BLaER1 (cell line): ENCODE data around the gene FAIM2.

Experiments used
- H3K27ac ChIP-seq: shearing (Covaris generic); formaldehyde crosslinking; 2 replicates; pipeline ENCODE4 v1.8.1; 2022
- H3K27me3 ChIP-seq: shearing (Covaris generic); formaldehyde crosslinking; 2 replicates; pipeline ENCODE4 v1.8.1; 2022
- H3K36me3 ChIP-seq: shearing (Covaris generic); formaldehyde crosslinking; 2 replicates; pipeline ENCODE4 v1.8.1; 2022
- H3K4me1 ChIP-seq: shearing (Covaris generic); formaldehyde crosslinking; 2 replicates; pipeline ENCODE4 v1.8.1; 2022
- H3K4me2 ChIP-seq: shearing (Covaris generic); formaldehyde crosslinking; 2 replicates; pipeline ENCODE4 v1.8.1; 2022
- H3K4me3 ChIP-seq: shearing (Covaris generic); formaldehyde crosslinking; 2 replicates; pipeline ENCODE4 v1.8.1; 2022
- H3K9ac ChIP-seq: shearing (Covaris generic); formaldehyde crosslinking; 2 replicates; pipeline ENCODE4 v1.8.1; 2022
- H3K9me3 ChIP-seq: shearing (Covaris generic); formaldehyde crosslinking; 2 replicates; pipeline ENCODE4 v1.8.1; 2022
- H4K20me1 ChIP-seq: shearing (Covaris generic); formaldehyde crosslinking; 2 replicates; pipeline ENCODE4 v1.8.1; 2022
- Cebpa-rat ChIP-seq: shearing (Covaris generic); IDR thresholded peaks from 2 replicates; pipeline ENCODE4 v1.8.1; 2022

The FAIM2 gene

GRCh38 chr12:49909826-49910225 lies 6.1 kb upstream of the FAIM2 start:
- Histone ChIP-seq H3K4me3 (no peak overlapping the region), H3K36me3 (no peaks in the 10 kb centered on the region), H3K9me3 (no peaks in the 10 kb centered on the region), H3K27me3 (no peaks in the 10 kb centered on the region), H4K20me1 (no peaks in the 10 kb centered on the region), H3K4me2 (no peak overlapping the region), H3K4me1 (peaks cover 3% of the 10 kb centered on the region), H3K27ac (no peak overlapping the region), H3K9ac (no peak overlapping the region)
- TF ChIP-seq Cebpa-rat: no peak

GRCh38 chr12:49909356-49909755 lies 5.7 kb upstream of the FAIM2 start:
- Histone ChIP-seq H3K4me1 (peaks cover 8% of the 10 kb centered on the region), H3K27me3 (no peaks in the 10 kb centered on the region), H3K9ac (no peak overlapping the region), H3K27ac (no peak overlapping the region), H3K36me3 (no peaks in the 10 kb centered on the region), H4K20me1 (no peaks in the 10 kb centered on the region), H3K9me3 (no peaks in the 10 kb centered on the region), H3K4me2 (no peak overlapping the region), H3K4me3 (no peak overlapping the region)
- no peak for TF ChIP-seq Cebpa-rat

DNA sequence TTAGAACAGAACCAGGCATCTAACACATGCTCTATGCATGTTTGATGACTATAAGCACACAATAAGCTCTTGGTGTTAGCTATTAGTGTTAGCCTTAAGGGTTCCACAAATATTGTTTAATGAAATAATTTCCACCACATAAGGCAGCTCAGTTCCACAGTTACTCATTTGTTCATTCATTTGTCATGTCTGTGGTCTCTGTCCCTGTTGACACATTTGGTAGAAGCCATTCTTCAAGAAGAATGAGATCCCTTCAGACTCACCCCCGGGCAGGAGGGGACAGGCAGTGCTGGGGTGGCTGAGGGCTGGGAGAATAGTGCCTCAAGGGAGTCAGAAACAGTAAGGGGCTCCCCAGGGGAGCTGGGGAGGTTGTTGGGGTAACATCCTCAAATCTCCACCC lies 3.7 kb upstream of the FAIM2 start:
- Histone ChIP-seq H3K9ac (no peak overlapping the region), H3K4me2 (no peak overlapping the region), H3K4me1 (peaks cover 26% of the 10 kb centered on the region), H3K36me3 (no peaks in the 10 kb centered on the region), H3K27me3 (no peaks in the 10 kb centered on the region), H4K20me1 (no peaks in the 10 kb centered on the region), H3K27ac (no peak overlapping the region), H3K9me3 (no peaks in the 10 kb centered on the region), H3K4me3 (no peak overlapping the region)
- TF ChIP-seq Cebpa-rat: no peak

- Histone ChIP-seq H3K4me1 (peaks cover 40% of the 10 kb centered on the region), H3K36me3 (no peaks in the 10 kb centered on the region), H3K4me3 (no peak overlapping the region), H4K20me1 (no peaks in the 10 kb centered on the region), H3K27me3 (no peaks in the 10 kb centered on the region), H3K4me2 (no peak overlapping the region), H3K9me3 (no peaks in the 10 kb centered on the region), H3K27ac (no peak overlapping the region), H3K9ac (no peak overlapping the region)
- no peak for TF ChIP-seq Cebpa-rat
These were observed 2.1 kb upstream of the FAIM2 start for GRCh38 chr12:49905718-49906314.

- H3K4me3 ChIP-seq: peak overlapping the region; percentile 59
- peak overlapping the region; percentile 97 for H3K4me2 ChIP-seq
- no peaks in the 10 kb centered on the region for H3K27me3 ChIP-seq
- peak overlapping the region; percentile 53 for H3K27ac ChIP-seq
- no peaks in the 10 kb centered on the region for H3K36me3 ChIP-seq
- peak overlapping the region; percentile 69 for H3K9ac ChIP-seq
- H4K20me1 ChIP-seq: no peaks in the 10 kb centered on the region
- TF ChIP-seq Cebpa-rat: no peak
- H3K4me1 ChIP-seq: peaks cover 48% of the 10 kb centered on the region
- no peaks in the 10 kb centered on the region for H3K9me3 ChIP-seq
These were observed 901 bp upstream of the FAIM2 start for GRCh38 chr12:49904601-49905000.

GRCh38 chr12:49903351-49903699 lies 375 bp downstream of the FAIM2 start:
- Histone ChIP-seq H3K9ac (no peak overlapping the region), H3K27ac (no peak overlapping the region), H3K36me3 (no peaks in the 10 kb centered on the region), H3K4me1 (peaks cover 48% of the 10 kb centered on the region), H3K4me3 (0 out of 2 replicates have a peak overlapping the region, but pooled peaks have one; percentile 36), H3K4me2 (peak overlapping the region; percentile 97), H3K9me3 (no peaks in the 10 kb centered on the region), H4K20me1 (no peaks in the 10 kb centered on the region), H3K27me3 (no peaks in the 10 kb centered on the region)
- TF ChIP-seq Cebpa-rat: no peak

DNA sequence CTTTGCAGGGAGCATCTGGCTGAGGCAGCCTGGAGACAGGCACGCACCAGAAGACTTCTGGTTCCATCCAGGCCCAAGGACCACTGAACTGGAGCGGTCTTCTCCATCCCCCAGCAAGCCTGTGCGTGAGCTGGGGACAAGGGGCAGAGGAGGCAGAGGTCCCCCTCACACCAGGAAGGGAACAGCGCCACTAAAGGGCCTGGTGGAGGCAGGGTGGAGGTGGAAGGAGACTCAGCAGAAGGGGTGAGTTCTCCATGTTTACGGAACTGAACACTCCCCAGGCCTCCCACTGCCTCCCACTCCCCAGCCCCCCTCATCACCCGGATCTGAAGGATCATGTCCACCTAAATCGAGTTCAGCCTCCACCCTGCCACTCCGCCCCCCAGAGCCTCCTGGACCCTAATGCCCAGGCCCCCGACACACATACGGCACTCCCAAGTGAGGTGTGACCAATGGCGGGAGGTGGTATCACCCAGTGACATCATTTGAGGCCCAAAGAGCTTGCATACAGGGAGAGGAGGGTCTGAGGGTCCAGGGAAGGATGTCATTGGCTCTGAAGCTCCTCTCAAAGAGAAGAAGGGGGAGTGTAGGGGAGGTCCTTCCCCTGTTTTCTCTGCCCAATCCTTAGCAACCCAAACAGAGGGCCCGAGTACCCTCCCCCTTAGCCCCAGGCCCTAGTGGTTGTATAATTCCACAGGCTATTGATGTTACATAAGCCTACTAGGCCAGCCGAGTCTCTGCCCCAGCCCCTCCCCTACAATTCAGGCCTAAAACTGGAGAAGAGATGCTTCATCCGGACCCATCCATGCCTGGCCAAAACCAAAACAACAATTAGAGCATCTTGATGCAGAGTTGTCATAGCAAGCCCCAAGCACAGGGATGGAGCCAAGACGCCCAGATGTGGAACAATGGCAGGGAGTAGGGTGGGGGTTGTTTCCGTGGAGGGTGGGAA lies 1.0 kb downstream of the FAIM2 start:
- H3K4me3 ChIP-seq: no peak overlapping the region
- H3K9me3 ChIP-seq: no peaks in the 10 kb centered on the region
- TF ChIP-seq Cebpa-rat: no peak
- no peaks in the 10 kb centered on the region for H3K27me3 ChIP-seq
- no peaks in the 10 kb centered on the region for H3K36me3 ChIP-seq
- H3K9ac ChIP-seq: no peak overlapping the region
- no peaks in the 10 kb centered on the region for H4K20me1 ChIP-seq
- H3K4me1 ChIP-seq: peaks cover 52% of the 10 kb centered on the region
- peak overlapping the region; percentile 97; the same call in 1 of the 2 replicates for H3K4me2 ChIP-seq
- no peak overlapping the region for H3K27ac ChIP-seq

DNA sequence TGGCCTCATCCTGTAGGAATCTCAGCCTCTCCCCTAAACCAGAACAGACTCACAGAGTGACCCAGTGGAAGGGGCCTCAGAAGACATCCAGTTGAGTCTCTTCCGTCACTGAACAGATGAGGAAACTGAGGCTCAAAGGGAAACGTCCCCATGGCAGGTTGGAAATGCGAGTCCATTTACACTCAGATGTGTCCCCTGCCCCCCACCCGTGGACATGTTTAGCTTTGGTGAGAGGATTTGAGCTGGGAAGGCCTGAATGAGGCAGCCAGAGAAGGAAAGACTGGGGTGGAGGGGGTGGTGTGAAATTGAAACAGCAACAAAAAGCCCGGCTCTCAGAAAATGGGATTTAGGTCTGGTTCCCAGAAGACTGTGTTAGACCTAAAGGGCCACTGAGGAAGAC lies 1.7 kb downstream of the FAIM2 start:
- Histone ChIP-seq H3K27me3 (no peaks in the 10 kb centered on the region), H4K20me1 (no peaks in the 10 kb centered on the region)
- no peak for TF ChIP-seq Cebpa-rat

DNA sequence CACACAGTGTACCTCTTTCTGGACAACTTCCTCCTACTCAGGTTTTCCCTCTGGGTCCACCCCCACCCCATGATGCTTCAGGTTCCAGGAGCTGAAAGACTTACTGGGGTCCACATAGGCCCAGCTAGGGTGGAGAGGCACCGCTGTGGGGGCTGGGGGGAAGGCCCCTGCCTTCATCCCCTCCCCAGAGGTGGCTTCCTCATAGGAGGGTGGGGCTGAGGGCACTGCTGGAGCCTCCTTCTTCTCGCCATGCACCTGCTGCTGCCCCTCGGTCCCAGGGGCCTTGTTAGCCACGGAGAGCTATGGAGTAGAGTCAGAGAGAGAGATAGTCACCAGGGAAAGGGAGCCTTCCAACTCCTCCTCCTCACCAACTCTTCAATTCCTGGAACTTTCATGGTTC lies 2.7 kb downstream of the FAIM2 start:
- no peak for TF ChIP-seq Cebpa-rat
- peaks cover 67% of the 10 kb centered on the region for H3K4me1 ChIP-seq
- H3K27me3 ChIP-seq: no peaks in the 10 kb centered on the region
- peak overlapping the region; percentile 52 for H3K4me2 ChIP-seq
- H3K9ac ChIP-seq: no peak overlapping the region
- no peaks in the 10 kb centered on the region for H3K9me3 ChIP-seq
- H3K27ac ChIP-seq: no peak overlapping the region
- no peak overlapping the region for H3K4me3 ChIP-seq
- no peaks in the 10 kb centered on the region for H3K36me3 ChIP-seq
- no peaks in the 10 kb centered on the region for H4K20me1 ChIP-seq

More for the DNA sequence above, 1.7 kb downstream of the FAIM2 start:
- H3K27ac ChIP-seq: no peak overlapping the region
- peaks cover 59% of the 10 kb centered on the region for H3K4me1 ChIP-seq
- H3K9ac ChIP-seq: no peak overlapping the region
- no peak overlapping the region for H3K4me3 ChIP-seq
- no peaks in the 10 kb centered on the region for H3K36me3 ChIP-seq
- H3K4me2 ChIP-seq: peak overlapping the region; percentile 52; the same call in 1 of the 2 replicates
- H3K9me3 ChIP-seq: no peaks in the 10 kb centered on the region

- no peaks in the 10 kb centered on the region for H3K36me3 ChIP-seq
- no peaks in the 10 kb centered on the region for H4K20me1 ChIP-seq
- peaks cover 74% of the 10 kb centered on the region for H3K4me1 ChIP-seq
- no peak for TF ChIP-seq Cebpa-rat
- no peak overlapping the region for H3K27ac ChIP-seq
- H3K9ac ChIP-seq: no peak overlapping the region
- no peaks in the 10 kb centered on the region for H3K9me3 ChIP-seq
- no peaks in the 10 kb centered on the region for H3K27me3 ChIP-seq
- H3K4me3 ChIP-seq: no peak overlapping the region
- H3K4me2 ChIP-seq: 0 out of 2 replicates have a peak overlapping the region, but pooled peaks have one; percentile 52
These were observed 3.3 kb downstream of the FAIM2 start for GRCh38 chr12:49900371-49900770.
